ENCODE results near the gene CAP1. TPM values are rescaled to one million over a fixed set of nuclear protein-coding genes. Genes with fewer than 3 reads are reported as not detected.

The CAP1 gene
- polyA plus RNA-seq, 1 of the 3 experiments (the other 2 are of a cell fraction) = 244 TPM

GRCh38 chr1:40014253-40014706, 26.2 kb upstream of the CAP1 start:
- H3K4me2 ChIP-seq = no peak overlapping the region
- no peak overlapping the region for H3K4me3 ChIP-seq (ENCODE audit: low read depth in 2 of 2, low read length in 1 of 2)
- H3K9me2 ChIP-seq = no peaks in the 10 kb centered on the region
- no peak overlapping the region for H3K9ac ChIP-seq
- WGBS (ENCODE audit: low lambda C conversion rate) = 95% methylated on average over 3 of the region's 3 CpGs
- no peak for TF ChIP-seq USF2 (IDR thresholded peaks at IDR 0.05; ENCODE audit: borderline replicate concordance, low read depth, low read length)
- TF ChIP-seq EP300 (IDR thresholded peaks at IDR 0.05; ENCODE audit: borderline replicate concordance in 1 of 2, low read depth in 1 of 2, low read length in 1 of 2) = no peak
- no peak for TF ChIP-seq GABPA (IDR thresholded peaks at IDR 0.05; ENCODE audit: low read depth)
- no peak for TF ChIP-seq CHD2 (IDR thresholded peaks at IDR 0.05; ENCODE audit: low read length, partially characterized antibody)
- no peaks in the 10 kb centered on the region for H4K20me1 ChIP-seq (ENCODE audit: insufficient read depth)
- no peaks in the 10 kb centered on the region for H3K27me3 ChIP-seq (ENCODE audit: insufficient read depth)
- peaks cover 0 to 9% of the 10 kb centered on the region in 2 experiments; a peak in 1 of 4 replicates for H3K4me1 ChIP-seq (ENCODE audit: control insufficient read depth in 1 of 2, insufficient read depth in 2 of 2, low read depth in 1 of 2, low read length in 1 of 2)
- ChIA-PET CTCF (interaction anchor here (0.9 to 3.5 kb wide), 6 partner anchors 17 to 130 kb away, joined by 3 to 15 read pairs (median 5); partner anchors contain the start of gene MYCL), POLR2A (no interaction called here)
- H3K79me2 ChIP-seq (ENCODE audit: insufficient read depth) = no peaks in the 10 kb centered on the region
- peaks cover 18% of the 10 kb centered on the region for H3F3A ChIP-seq (replicated peaks; ENCODE audit: insufficient read depth)
- H3K9me3 ChIP-seq = no peaks in the 10 kb centered on the region
- no peaks in the 10 kb centered on the region for H3K36me3 ChIP-seq (replicated peaks in 1 of 2; ENCODE audit: control insufficient read depth in 1 of 2, insufficient read depth in 2 of 2, low read length in 1 of 2)
- peak overlapping the region in 1 of 2 experiments; percentile 72; a peak in 1 of 4 replicates for H3K27ac ChIP-seq (ENCODE audit: low read depth in 2 of 2, low read length in 1 of 2)
- DNase-seq = no peak
- H2AFZ ChIP-seq (ENCODE audit: low read depth) = no peak overlapping the region

DNA sequence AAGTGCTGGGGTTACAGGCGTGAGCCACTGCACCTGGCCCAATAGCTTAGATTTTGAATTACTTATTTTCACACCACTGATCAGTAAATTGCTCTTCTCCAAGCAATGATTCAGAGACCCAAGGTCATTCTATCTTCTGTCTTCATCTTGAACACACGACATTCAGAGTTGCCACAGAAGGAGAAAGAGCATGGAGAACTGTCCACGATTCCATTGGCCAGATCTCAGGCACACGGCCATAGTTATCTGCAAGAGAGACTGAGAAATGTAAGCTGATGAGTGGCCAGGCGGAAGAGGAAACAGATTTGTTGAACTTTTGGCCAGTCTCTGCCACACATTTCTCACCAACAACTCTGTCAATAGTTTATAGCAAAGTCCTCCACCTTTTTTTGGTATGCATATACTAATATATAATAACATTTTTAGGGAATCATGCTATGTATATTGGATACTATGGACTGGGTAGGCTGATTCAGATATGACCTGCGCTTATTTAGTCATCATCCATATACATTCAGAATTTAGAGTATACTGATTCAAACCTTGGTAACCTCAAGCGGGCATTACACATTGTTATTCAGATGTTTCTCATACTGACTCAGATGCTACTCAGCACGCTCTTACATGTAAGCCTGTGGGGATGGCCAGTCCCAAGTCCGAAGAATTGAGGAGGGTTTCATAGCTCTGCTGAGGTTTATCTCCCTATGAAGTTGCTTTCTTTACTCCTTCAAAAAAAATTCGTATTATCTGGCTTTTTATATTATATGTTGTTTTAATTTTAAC, 25.5 kb upstream of the CAP1 start:
- Histone ChIP-seq H3K9me2 (no peaks in the 10 kb centered on the region), H3K4me2 (peak overlapping the region; percentile 21; the same call in 1 of the 2 replicates), H3K9me3 (no peaks in the 10 kb centered on the region), H3K4me1 (ENCODE audit: control insufficient read depth in 1 of 2, insufficient read depth in 2 of 2, low read depth in 1 of 2, low read length in 1 of 2) (peaks cover 0 to 9% of the 10 kb centered on the region in 2 experiments; a peak in 1 of 4 replicates), H3K79me2 (ENCODE audit: insufficient read depth) (no peaks in the 10 kb centered on the region), H3K36me3 (replicated peaks in 1 of 2; ENCODE audit: control insufficient read depth in 1 of 2, insufficient read depth in 2 of 2, low read length in 1 of 2) (no peaks in the 10 kb centered on the region), H3K27me3 (ENCODE audit: insufficient read depth) (no peaks in the 10 kb centered on the region), H3K9ac (no peak overlapping the region), H2AFZ (ENCODE audit: low read depth) (0 out of 2 replicates have a peak overlapping the region, but pooled peaks have one; percentile 48), H3K4me3 (ENCODE audit: low read depth in 2 of 2, low read length in 1 of 2) (no peak overlapping the region), H3K27ac (ENCODE audit: low read depth in 2 of 2, low read length in 1 of 2) (peak overlapping the region in 1 of 2 experiments; percentile 72; a peak in 2 of 4 replicates), H4K20me1 (ENCODE audit: insufficient read depth) (no peaks in the 10 kb centered on the region), H3F3A (replicated peaks; ENCODE audit: insufficient read depth) (peaks cover 18% of the 10 kb centered on the region)
- POLR2A ChIA-PET = no interaction called here
- no peak for DNase-seq
- WGBS (ENCODE audit: low lambda C conversion rate) = 44% methylated on average over 10 of the region's 10 CpGs
- CTCF ChIA-PET = interaction anchor here (0.9 to 3.5 kb wide), 5 partner anchors 16 to 113 kb away, joined by 4 to 15 read pairs (median 6); partner anchors contain the start of gene MYCL
- TF ChIP-seq JUND (IDR thresholded peaks at IDR 0.05) = peak; percentile 49; the same call in 1 of the 2 replicates
- no peak for TF ChIP-seq YY1 (IDR thresholded peaks at IDR 0.05; ENCODE audit: low read depth)
- TF ChIP-seq RXRA (IDR thresholded peaks at IDR 0.05; ENCODE audit: borderline replicate concordance, low read depth) = peak; percentile 66
- TF ChIP-seq RCOR1 (IDR thresholded peaks at IDR 0.05; ENCODE audit: low read length) = no peak
- TF ChIP-seq FOXM1 (IDR thresholded peaks at IDR 0.05; ENCODE audit: low read depth) = no peak
- TF ChIP-seq TEAD4 (IDR thresholded peaks at IDR 0.05; ENCODE audit: borderline replicate concordance, insufficient read depth) = 0 out of 2 replicates have a peak, but pooled peaks have one; percentile 21
- no peak for TF ChIP-seq MAX (IDR thresholded peaks at IDR 0.05; ENCODE audit: low read depth)
- peak in 1 of 2 experiments; percentile 37; a peak in 1 of 4 replicates for TF ChIP-seq EP300 (IDR thresholded peaks at IDR 0.05; ENCODE audit: borderline replicate concordance in 1 of 2, low read depth in 1 of 2, low read length in 1 of 2)
- peak; percentile 80 for TF ChIP-seq FOSL2 (IDR thresholded peaks at IDR 0.05; ENCODE audit: borderline replicate concordance, low read depth)
- TF ChIP-seq USF2 (IDR thresholded peaks at IDR 0.05; ENCODE audit: borderline replicate concordance, low read depth, low read length) = no peak
- peak; percentile 60; the same call in 1 of the 2 replicates for TF ChIP-seq TCF12 (IDR thresholded peaks at IDR 0.05)
- TF ChIP-seq NFIC (IDR thresholded peaks at IDR 0.05; ENCODE audit: borderline replicate concordance) = no peak
- no peak for TF ChIP-seq TAF1 (IDR thresholded peaks at IDR 0.05; ENCODE audit: borderline replicate concordance, low read depth, low read length)
- no peak for TF ChIP-seq EZH2phosphoT487 (IDR thresholded peaks at IDR 0.05; ENCODE audit: borderline replicate concordance, low read depth)
- TF ChIP-seq GATA2 (CRISPR knock-in tag; IDR thresholded peaks at IDR 0.05) = no peak
- no peak for TF ChIP-seq CHD2 (IDR thresholded peaks at IDR 0.05; ENCODE audit: low read length, partially characterized antibody)
- TF ChIP-seq, protein P1, sequence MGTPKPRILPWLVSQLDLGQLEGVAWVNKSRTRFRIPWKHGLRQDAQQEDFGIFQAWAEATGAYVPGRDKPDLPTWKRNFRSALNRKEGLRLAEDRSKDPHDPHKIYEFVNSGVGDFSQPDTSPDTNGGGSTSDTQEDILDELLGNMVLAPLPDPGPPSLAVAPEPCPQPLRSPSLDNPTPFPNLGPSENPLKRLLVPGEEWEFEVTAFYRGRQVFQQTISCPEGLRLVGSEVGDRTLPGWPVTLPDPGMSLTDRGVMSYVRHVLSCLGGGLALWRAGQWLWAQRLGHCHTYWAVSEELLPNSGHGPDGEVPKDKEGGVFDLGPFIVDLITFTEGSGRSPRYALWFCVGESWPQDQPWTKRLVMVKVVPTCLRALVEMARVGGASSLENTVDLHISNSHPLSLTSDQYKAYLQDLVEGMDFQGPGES (IDR thresholded peaks at IDR 0.05; ENCODE audit: low read depth, low read length) = no peak
- no peak; the same call in 1 of the 2 replicates for TF ChIP-seq PBX3 (IDR thresholded peaks at IDR 0.05)
- no peak for TF ChIP-seq RAD21 (IDR thresholded peaks at IDR 0.05; ENCODE audit: low read length)
- no peak for TF ChIP-seq SIN3A (IDR thresholded peaks at IDR 0.05; ENCODE audit: borderline replicate concordance, low read depth, low read length)
- TF ChIP-seq ELF1 (IDR thresholded peaks at IDR 0.05) = no peak

Data from SK-N-SH (cell line).